Naive thymus-derived CD4-positive, alpha-beta T cell (primary cell): Measurements from ENCODE around the gene HDAC4. TPM values are rescaled to one million over a fixed set of nuclear protein-coding genes. Genes with fewer than 3 reads are reported as not detected.

Experiments used
- ATAC-seq: fragments of 150-1000 bp; cut with Tn5 transposase; 2 replicates; pipeline ENCODE4 v1.10.0; 2021; ENCODE audit warnings: mild to moderate bottlenecking, moderate library complexity
- CTCF ChIA-PET: fragments of 350-600 bp; sonication (Branson Sonifier 250); formaldehyde crosslinking; loops from one replicate; lab custom pipeline; 2021; ENCODE audit warnings: antibody characterized with exemption; lab: Charles Lee
- POLR2A ChIA-PET: fragments of 350-600 bp; sonication (Branson Sonifier 250); formaldehyde crosslinking; loops from one replicate; lab custom pipeline; 2021; ENCODE audit warnings: antibody characterized with exemption, inconsistent platforms; lab: Charles Lee
- DNase-seq, 9 donors: peaks; one replicate each; pipeline versions ENCODE4 v3.0.0 to v3.0.0-alpha.2; 2020 to 2022; ENCODE audit warnings: mixed read lengths in 1 of 9
- H3K27ac ChIP-seq: one replicate; pipeline ENCODE4 v1.7.0; 2013; ENCODE audit warnings: mild to moderate bottlenecking, low read depth, low read length, moderate library complexity
- H3K27me3 ChIP-seq, 2 donors: one replicate each; pipeline ENCODE4 v1.7.0; 2013; ENCODE audit warnings: low read length in 2 of 2, mild to moderate bottlenecking in 2 of 2, moderate library complexity in 2 of 2; ENCODE audit not compliant: control insufficient read depth in 2 of 2, insufficient read depth in 2 of 2
- H3K36me3 ChIP-seq, 3 experiments: 1 replicate in 2 of 3; 2 replicates in 1 of 3; pipeline ENCODE4 v1.7.0; 2013; ENCODE audit warnings: low read length in 3 of 3, mild to moderate bottlenecking in 3 of 3, moderate library complexity in 1 of 3; ENCODE audit not compliant: insufficient read depth in 3 of 3, control insufficient read depth in 2 of 3
- H3K4me1 ChIP-seq, 2 donors: one replicate each; pipeline ENCODE4 v1.7.0; 2013; ENCODE audit warnings: low read length in 2 of 2, mild to moderate bottlenecking in 2 of 2, moderate library complexity in 1 of 2; ENCODE audit not compliant: control insufficient read depth in 2 of 2, insufficient read depth in 2 of 2
- H3K4me3 ChIP-seq: 2 replicates; pipeline ENCODE4 v1.7.0; 2013; ENCODE audit warnings: mild to moderate bottlenecking, low read length
- H3K9me3 ChIP-seq, 3 experiments: 1 replicate in 2 of 3; 2 replicates in 1 of 3; pipeline ENCODE4 v1.7.0; 2013; ENCODE audit warnings: low read length in 3 of 3; ENCODE audit not compliant: control insufficient read depth in 2 of 3
- H3K27ac Mint-ChIP-seq, 9 donors: one replicate each; pipeline ENCODE4 v1.8.0; 2020 to 2022; ENCODE audit warnings: mixed read lengths in 9 of 9, mild to moderate bottlenecking in 8 of 9, moderate library complexity in 5 of 9, inconsistent platforms in 2 of 9
- H3K27me3 Mint-ChIP-seq, 5 donors: one replicate each; pipeline ENCODE4 v1.8.0; 2021 to 2022; ENCODE audit warnings: mixed read lengths in 5 of 5, mild to moderate bottlenecking in 1 of 5
- H3K36me3 Mint-ChIP-seq, 5 donors: one replicate each; pipeline ENCODE4 v1.8.0; 2020 to 2022; ENCODE audit warnings: mixed read lengths in 5 of 5, mild to moderate bottlenecking in 3 of 5, inconsistent platforms in 1 of 5
- H3K4me1 Mint-ChIP-seq, 7 donors: one replicate each; pipeline ENCODE4 v1.8.0; 2020 to 2022; ENCODE audit warnings: mixed read lengths in 7 of 7, mild to moderate bottlenecking in 3 of 7, inconsistent platforms in 1 of 7
- H3K4me3 Mint-ChIP-seq, 10 donors: one replicate each; pipeline ENCODE4 v1.8.0; 2020 to 2022; ENCODE audit warnings: mild to moderate bottlenecking in 10 of 10, mixed read lengths in 10 of 10, moderate library complexity in 6 of 10, inconsistent platforms in 2 of 10
- H3K9me3 Mint-ChIP-seq, 11 donors: one replicate each; pipeline ENCODE4 v1.8.0; 2020 to 2022; ENCODE audit warnings: mixed read lengths in 11 of 11, mild to moderate bottlenecking in 4 of 11, inconsistent platforms in 1 of 11, moderate library complexity in 1 of 11
- intact Hi-C, 2 donors: fragments of 100-400 bp; cut with micrococcal nuclease; formaldehyde crosslinking; loops; one replicate each; pipeline ENCODE4 v1.15.1; 2023
- polyA plus RNA-seq, 2 donors: library from polyadenylated mRNA; unstranded; fragments of 300-500 nt; fragmentation: Illumina TruSeq; gene quantifications; one replicate each; pipeline ENCODE4 v1.2.3, GENCODE V29; 2021
- total RNA-seq, 6 experiments: library from RNA in 5 of 6; stranded (reverse) in 5 of 6; gene quantifications; 1 replicate in 5 of 6; 2 replicates in 1 of 6; pipeline ENCODE4 v1.2.3 and lab custom pipeline; 2021 to 2026

HDAC4 gene
- total and polyA plus RNA-seq, 7 experiments from 2014 or later = 7.4 to 101 (median 55.3) TPM

GRCh38 chr2:239200646-239201530, 199.9 kb downstream of the HDAC4 start:
- Histone ChIP-seq H3K27me3 (no peaks in the 10 kb centered on the region), H3K4me1 (peaks cover 0 to 12% of the 10 kb centered on the region in 2 donors), H3K36me3 (peaks cover 0 to 19% (median 5%) of the 10 kb centered on the region in 3 experiments), H3K27ac (no peak overlapping the region), H3K4me3 (no peak overlapping the region), H3K9me3 (no peaks in the 10 kb centered on the region)
- DNase-seq = no peak
- intact Hi-C loops = no loop called here
- peaks cover 5 to 32% (median 11%) of the 10 kb centered on the region in 5 donors for H3K36me3 Mint-ChIP-seq
- ATAC-seq = no peak
- H3K27ac Mint-ChIP-seq = peak overlapping the region in 3 of 9 donors; percentile 23 to 68 (median 29)
- CTCF ChIA-PET = no interaction called here
- POLR2A ChIA-PET = no interaction called here
- no peaks in the 10 kb centered on the region for H3K27me3 Mint-ChIP-seq
- no peak overlapping the region for H3K4me3 Mint-ChIP-seq
- H3K9me3 Mint-ChIP-seq = no peaks in the 10 kb centered on the region
- peaks cover 15 to 62% (median 50%) of the 10 kb centered on the region in 7 donors for H3K4me1 Mint-ChIP-seq

GRCh38 chr2:239199041-239199768, 201.6 kb downstream of the HDAC4 start:
- CTCF ChIA-PET = interaction anchor here (0.5 kb wide), 1 partner anchor 137 kb away, joined by 3 read pairs; no protein-coding TSS in a partner anchor
- DNase-seq (no peak), ATAC-seq (no peak)
- Histone ChIP-seq H3K27ac (no peak overlapping the region), H3K4me3 (no peak overlapping the region), H3K4me1 (no peaks in the 10 kb centered on the region), H3K36me3 (peaks cover 0 to 19% (median 5%) of the 10 kb centered on the region in 3 experiments), H3K27me3 (no peaks in the 10 kb centered on the region), H3K9me3 (no peaks in the 10 kb centered on the region)
- Mint-ChIP-seq H3K36me3 (peaks cover 5 to 38% (median 11%) of the 10 kb centered on the region in 5 donors), H3K9me3 (no peaks in the 10 kb centered on the region), H3K27ac (peak overlapping the region in 2 of 9 donors; percentile 26 to 46), H3K27me3 (no peaks in the 10 kb centered on the region), H3K4me1 (peaks cover 10 to 57% (median 41%) of the 10 kb centered on the region in 7 donors), H3K4me3 (no peak overlapping the region)
- POLR2A ChIA-PET = no interaction called here
- intact Hi-C loops = no loop called here

GRCh38 chr2:239198221-239198620, 202.6 kb downstream of the HDAC4 start:
- Mint-ChIP-seq H3K4me1 (peaks cover 7 to 49% (median 38%) of the 10 kb centered on the region in 7 donors), H3K4me3 (no peak overlapping the region), H3K36me3 (peaks cover 5 to 31% (median 11%) of the 10 kb centered on the region in 5 donors), H3K27ac (peak overlapping the region in 1 of 9 donors; percentile 70), H3K27me3 (no peaks in the 10 kb centered on the region), H3K9me3 (no peaks in the 10 kb centered on the region)
- DNase-seq (no peak), ATAC-seq (no peak)
- H3K36me3 ChIP-seq = peaks cover 0 to 19% (median 5%) of the 10 kb centered on the region in 3 experiments
- no peak overlapping the region for H3K27ac ChIP-seq
- H3K27me3 ChIP-seq = no peaks in the 10 kb centered on the region
- intact Hi-C loops = no loop called here
- no peak overlapping the region for H3K4me3 ChIP-seq
- ChIA-PET POLR2A (no interaction called here), CTCF (no interaction called here)
- H3K9me3 ChIP-seq = no peaks in the 10 kb centered on the region
- H3K4me1 ChIP-seq = no peaks in the 10 kb centered on the region

- ATAC-seq (no peak), DNase-seq (no peak)
- Histone ChIP-seq H3K27me3 (no peaks in the 10 kb centered on the region), H3K27ac (no peak overlapping the region), H3K36me3 (peaks cover 0 to 16% (median 5%) of the 10 kb centered on the region in 3 experiments), H3K4me3 (no peak overlapping the region), H3K9me3 (no peaks in the 10 kb centered on the region), H3K4me1 (no peaks in the 10 kb centered on the region)
- peaks cover 5 to 31% (median 11%) of the 10 kb centered on the region in 5 donors for H3K36me3 Mint-ChIP-seq
- POLR2A ChIA-PET = no interaction called here
- H3K27me3 Mint-ChIP-seq = no peaks in the 10 kb centered on the region
- H3K27ac Mint-ChIP-seq = peak overlapping the region in 2 of 9 donors; percentile 17 to 48
- intact Hi-C loops = no loop called here
- no peak overlapping the region for H3K4me3 Mint-ChIP-seq
- H3K9me3 Mint-ChIP-seq = no peaks in the 10 kb centered on the region
- H3K4me1 Mint-ChIP-seq = peaks cover under 1 to 42% (median 37%) of the 10 kb centered on the region in 7 donors
- CTCF ChIA-PET = no interaction called here
Observed at GRCh38 chr2:239197146-239197545, 203.7 kb downstream of the HDAC4 start.

- ChIA-PET POLR2A (no interaction called here), CTCF (no interaction called here)
- intact Hi-C loops = no loop called here
- Mint-ChIP-seq H3K9me3 (no peaks in the 10 kb centered on the region), H3K4me1 (peaks cover 0 to 38% (median 31%) of the 10 kb centered on the region in 7 donors), H3K4me3 (no peak overlapping the region), H3K27me3 (no peaks in the 10 kb centered on the region), H3K36me3 (peaks cover 5 to 31% (median 11%) of the 10 kb centered on the region in 5 donors), H3K27ac (peak overlapping the region in 3 of 9 donors; percentile 23 to 69 (median 34))
- ATAC-seq (no peak), DNase-seq (no peak)
- H3K27me3 ChIP-seq = no peaks in the 10 kb centered on the region
- H3K4me3 ChIP-seq = no peak overlapping the region
- H3K36me3 ChIP-seq = peaks cover 0 to 16% (median 5%) of the 10 kb centered on the region in 3 experiments
- no peaks in the 10 kb centered on the region for H3K9me3 ChIP-seq
- H3K4me1 ChIP-seq = no peaks in the 10 kb centered on the region
- no peak overlapping the region for H3K27ac ChIP-seq
Observed at GRCh38 chr2:239196474-239197021, 204.3 kb downstream of the HDAC4 start.

GRCh38 chr2:239195992-239196391, 204.8 kb downstream of the HDAC4 start:
- no peaks in the 10 kb centered on the region for H3K27me3 ChIP-seq
- no peaks in the 10 kb centered on the region for H3K4me1 ChIP-seq
- H3K4me3 Mint-ChIP-seq = no peak overlapping the region
- H3K36me3 ChIP-seq = peaks cover 0 to 16% (median 5%) of the 10 kb centered on the region in 3 experiments
- H3K27ac ChIP-seq = no peak overlapping the region
- ChIA-PET POLR2A (no interaction called here), CTCF (no interaction called here)
- H3K27ac Mint-ChIP-seq = peak overlapping the region in 2 of 9 donors; percentile 34 to 69
- H3K4me1 Mint-ChIP-seq = peaks cover 0 to 37% (median 28%) of the 10 kb centered on the region in 7 donors
- no peaks in the 10 kb centered on the region for H3K27me3 Mint-ChIP-seq
- intact Hi-C loops = no loop called here
- no peaks in the 10 kb centered on the region for H3K9me3 ChIP-seq
- no peaks in the 10 kb centered on the region for H3K9me3 Mint-ChIP-seq
- peaks cover 5 to 31% (median 11%) of the 10 kb centered on the region in 5 donors for H3K36me3 Mint-ChIP-seq
- H3K4me3 ChIP-seq = no peak overlapping the region
- DNase-seq (no peak), ATAC-seq (no peak)
